HK-2 (cell line): ENCODE data around the gene RFK.
A peak's percentile ranks its signal among the peaks of the same experiment; 100 is the strongest.
"Not testable (repeated sequence)": the region's sequence is repeated elsewhere in the genome, so short reads cannot be mapped to it uniquely, and the experiment has no call there.

Experiments used
- DNase-seq: peaks from one replicate; pipeline ENCODE4 v3.0.0-alpha.2; 2018; ENCODE audit not compliant: unreplicated experiment

The RFK gene

DNA sequence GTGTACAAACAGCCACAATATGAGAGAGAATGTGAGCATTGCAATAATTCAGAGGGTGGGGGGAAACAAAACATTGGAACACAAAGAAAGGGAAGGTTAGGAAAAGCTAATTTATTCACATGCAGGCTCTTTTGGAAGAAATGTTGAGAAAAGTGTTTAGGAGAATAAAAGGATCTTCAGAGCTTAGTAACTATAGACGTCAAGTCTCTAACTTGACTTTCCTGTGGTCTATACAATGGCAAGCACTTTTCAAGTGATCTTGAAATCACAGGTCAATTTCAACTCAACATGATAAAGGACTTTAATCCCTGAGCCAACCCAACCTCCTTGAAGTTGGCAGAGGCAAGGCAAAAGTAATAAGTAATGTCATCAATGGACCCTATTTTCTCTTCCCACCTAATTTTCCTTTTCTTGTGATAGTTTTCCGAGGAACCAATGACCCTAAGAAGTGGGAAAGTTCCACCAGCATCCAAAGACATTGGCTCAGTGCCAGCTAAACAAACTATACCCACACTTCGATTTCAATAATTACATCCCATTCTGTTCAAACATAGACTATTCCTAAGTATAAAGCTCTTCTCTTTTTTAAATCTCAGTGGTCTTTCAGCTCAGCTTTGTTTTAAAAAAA lies 23.7 kb downstream of the RFK start:
- DNase-seq = no peak

GRCh38 chr9:76369583-76369982 lies 24.6 kb downstream of the RFK start:
- DNase-seq = peak; percentile 34

- no peak for DNase-seq
These were observed 28.0 kb downstream of the RFK start for GRCh38 chr9:76366275-76366674.

GRCh38 chr9:76365028-76365427 lies 29.2 kb downstream of the RFK start:
- DNase-seq = no peak

DNA sequence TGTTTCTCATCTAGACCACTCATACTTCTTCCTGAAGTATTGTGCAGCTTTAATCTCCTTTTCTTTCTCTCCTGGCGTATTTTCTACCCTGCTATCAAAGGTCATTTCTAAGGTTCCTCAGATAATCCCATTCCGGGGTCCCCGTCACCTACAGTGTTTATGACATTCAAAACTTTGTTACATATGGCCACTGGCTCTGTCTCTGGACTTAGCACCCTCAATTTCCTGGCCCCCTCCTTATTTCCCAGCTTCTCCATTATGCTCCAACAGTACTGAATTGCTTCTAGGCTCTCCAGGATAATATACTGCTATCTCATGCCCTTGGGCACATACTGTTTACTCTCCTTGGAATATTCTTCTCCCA lies 31.2 kb downstream of the RFK start:
- no peak for DNase-seq

DNA sequence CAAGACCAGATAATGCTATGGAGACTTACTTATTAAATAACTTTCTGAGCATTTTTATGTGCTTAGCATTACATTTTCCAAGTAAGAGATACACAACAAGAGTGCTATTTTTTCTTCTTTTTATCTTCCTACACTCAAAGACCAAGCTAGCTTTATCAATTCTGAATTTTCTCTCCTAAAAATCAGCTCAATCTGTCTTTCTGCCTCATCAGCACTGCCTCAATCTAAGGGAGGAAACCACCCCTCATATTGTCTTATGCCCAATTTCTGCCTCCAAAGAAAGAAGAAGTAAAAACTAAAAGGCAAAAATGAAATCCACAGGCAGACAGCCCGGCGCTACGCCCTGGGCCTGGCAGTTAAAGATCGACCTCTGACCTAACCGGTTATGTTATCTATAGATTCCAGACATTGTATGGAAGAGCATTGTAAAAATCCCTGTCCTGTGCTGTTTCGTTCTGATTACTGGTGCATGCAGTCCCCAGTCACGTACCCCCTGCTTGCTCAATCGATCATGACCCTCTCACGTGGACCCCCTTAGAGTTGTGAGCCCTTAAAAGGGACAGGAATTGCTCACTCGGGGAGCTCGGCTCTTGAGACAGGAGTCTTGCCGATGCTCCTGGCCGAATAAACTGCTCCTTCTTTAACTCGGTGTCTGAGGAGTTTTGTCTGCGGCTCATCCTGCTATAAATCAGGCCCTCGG lies 31.7 kb downstream of the RFK start:
- not testable (repeated sequence) for DNase-seq

DNA sequence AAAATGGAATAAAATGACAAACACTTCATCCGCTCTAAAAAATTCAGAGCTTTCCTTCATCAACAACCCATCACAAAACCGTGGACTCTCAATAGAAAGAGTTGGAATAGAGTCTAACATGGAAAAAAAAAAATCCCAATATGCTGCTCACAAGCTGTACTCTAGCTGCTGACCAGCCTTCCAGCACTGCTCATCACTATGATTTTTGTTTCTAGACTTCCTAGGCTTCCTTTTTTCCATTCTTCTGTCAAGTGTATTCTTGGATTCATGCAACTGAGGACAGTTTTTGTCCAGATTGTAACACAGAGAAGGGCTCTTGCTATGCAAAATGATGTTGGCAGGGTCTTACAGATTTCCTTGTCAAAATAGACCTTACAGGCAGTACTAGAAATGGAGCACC lies 34.5 kb downstream of the RFK start:
- DNase-seq = no peak

GRCh38 chr9:76359365-76359764 lies 34.9 kb downstream of the RFK start:
- no peak for DNase-seq

DNA sequence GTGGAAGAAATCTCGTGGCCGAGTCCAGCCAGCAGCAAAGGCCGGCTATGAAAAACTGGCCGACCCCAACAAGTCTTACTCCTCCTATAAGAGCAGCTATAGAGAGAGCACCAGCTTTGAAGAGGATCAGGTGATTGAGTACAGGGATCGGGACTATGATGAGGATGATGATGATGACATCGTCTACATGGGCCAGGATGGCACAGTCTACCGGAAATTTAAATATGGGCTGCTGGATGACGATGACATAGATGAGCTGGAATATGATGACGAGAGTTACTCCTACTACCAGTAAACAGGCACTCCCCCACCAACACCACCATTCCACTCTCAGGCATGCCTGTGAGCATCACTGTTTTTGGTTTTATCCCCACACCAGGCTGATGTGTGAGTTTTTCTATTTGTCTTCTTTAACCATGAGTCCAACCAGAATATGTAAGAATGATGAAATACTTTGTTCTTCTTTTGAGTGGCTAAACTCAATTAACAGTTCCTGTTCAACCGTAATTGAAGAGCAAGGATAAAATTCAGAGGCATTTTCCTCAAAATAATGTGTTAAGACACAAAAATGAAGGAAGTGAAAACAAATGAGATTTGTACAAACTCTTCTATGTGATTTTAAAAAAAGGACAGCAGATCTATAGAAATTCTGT lies 35.5 kb downstream of the RFK start:
- no peak for DNase-seq

DNA sequence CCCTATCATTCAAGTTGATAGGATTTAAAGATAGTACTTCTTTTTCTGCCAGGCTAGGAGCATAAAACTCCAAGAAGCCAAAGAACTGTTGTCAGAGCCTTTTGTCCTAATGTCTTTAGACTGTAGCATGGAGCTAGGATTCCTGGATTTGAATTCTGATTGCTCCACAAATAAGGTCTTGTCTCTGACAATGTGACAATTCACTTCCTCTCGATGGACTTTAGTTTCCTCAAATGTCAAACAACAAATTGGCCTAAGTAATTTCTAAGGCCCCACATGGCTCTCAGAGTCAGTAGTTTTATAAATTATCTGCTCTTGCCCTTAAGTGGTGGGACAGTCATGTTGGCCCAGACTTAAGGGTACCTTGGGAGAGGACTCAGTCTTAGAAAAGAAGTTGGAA lies 36.7 kb downstream of the RFK start:
- no peak for DNase-seq

- no peak for DNase-seq
These were observed 38.3 kb downstream of the RFK start for GRCh38 chr9:76355886-76356285.

GRCh38 chr9:76354221-76354620 lies 40.0 kb downstream of the RFK start:
- DNase-seq = no peak

GRCh38 chr9:76353280-76353679 lies 40.9 kb downstream of the RFK start:
- DNase-seq = no peak

- no peak for DNase-seq
These were observed 42.1 kb downstream of the RFK start for GRCh38 chr9:76352026-76352620.

GRCh38 chr9:76351006-76351405 lies 43.2 kb downstream of the RFK start:
- no peak for DNase-seq

DNA sequence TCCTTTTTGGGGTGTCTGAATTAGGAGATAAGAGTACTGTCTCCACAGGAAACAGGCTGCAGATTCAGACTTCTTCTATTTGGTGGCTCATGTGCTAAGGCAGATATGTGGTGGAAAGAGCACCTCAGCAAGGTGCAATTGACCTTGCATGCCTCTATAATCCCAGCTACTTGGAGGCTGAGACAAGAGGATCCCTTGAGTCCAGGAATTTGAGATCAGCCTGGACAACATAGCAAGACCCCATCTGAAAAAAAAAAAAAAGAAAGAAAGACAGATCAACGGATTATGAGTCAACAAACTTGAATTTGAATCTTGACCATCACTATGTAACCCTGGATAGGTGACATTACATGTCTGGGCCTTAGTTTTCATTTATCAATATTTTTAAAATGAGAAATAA lies 44.4 kb downstream of the RFK start:
- DNase-seq = no peak

DNA sequence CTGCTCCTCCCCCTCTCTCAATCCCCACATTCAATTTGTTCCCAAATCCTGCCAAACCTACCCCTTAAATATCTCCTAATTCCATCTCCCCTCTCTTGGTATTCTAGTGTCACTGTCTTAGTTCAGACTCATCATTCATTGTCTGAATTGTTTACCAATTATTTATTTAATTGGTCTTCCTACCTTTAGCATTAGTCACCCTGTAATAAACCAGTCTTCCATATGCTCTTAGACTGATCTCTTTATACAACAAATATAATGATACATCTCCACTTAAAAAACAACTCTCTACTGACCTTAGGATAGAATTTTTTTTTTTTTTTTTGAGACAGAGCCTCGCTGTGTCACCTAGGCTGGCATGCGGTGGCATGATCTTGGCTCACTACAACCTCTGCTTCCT lies 51.4 kb downstream of the RFK start:
- no peak for DNase-seq

GRCh38 chr9:76342201-76342600 lies 52.0 kb downstream of the RFK start:
- no peak for DNase-seq

GRCh38 chr9:76341616-76342015 lies 52.6 kb downstream of the RFK start:
- DNase-seq = no peak

DNA sequence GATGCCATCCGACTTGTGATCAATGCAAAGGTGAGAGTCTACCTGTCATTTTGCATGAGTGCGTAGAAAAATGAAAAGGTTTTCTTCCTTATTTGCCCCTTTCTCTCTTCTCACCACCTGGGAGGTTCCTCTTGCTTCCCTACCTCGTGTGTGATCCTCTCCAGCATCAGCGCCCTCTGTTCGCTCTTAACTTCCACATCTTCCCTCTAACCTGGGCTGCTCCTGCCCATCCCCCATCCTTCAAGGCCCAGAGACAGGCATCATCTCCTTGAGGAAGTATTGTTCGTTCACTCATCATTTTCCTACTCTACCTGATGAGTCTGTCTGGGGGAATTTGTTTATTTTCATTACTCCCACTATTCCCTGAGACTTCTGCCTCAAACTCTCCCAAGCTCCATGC lies 55.8 kb downstream of the RFK start:
- no peak for DNase-seq

DNA sequence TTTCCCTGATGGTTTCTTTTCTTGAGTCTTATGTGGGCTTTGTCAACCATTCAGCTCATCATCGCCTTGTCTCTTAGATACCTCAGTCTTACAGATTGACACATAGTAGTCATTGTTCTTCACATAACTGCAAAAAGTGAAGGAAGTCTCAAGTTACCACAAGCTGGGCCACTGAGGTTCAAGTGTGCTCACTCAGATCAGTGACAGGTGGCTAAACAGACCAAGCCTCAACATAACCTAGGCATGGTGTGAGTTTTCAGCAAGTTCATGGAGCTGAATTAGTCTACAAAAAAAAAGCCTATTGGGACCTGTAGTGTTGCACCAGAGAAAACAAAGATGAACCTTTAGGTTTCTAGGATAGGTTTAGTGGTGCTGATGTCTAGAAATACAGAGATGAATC lies 58.2 kb downstream of the RFK start:
- DNase-seq = no peak
